Dedifferentiated amniotic fluid mesenchymal stem cell (primary cell): ENCODE data around the gene GAK.

Experiments used
- DNase-seq: peaks from one replicate; pipeline ENCODE4 v3.0.0-alpha.2; 2016; ENCODE audit errors: extremely low spot score

GAK gene

GRCh38 chr4:830601-831482 lies 101.3 kb downstream of the GAK start:
- DNase-seq, result no peak

DNA sequence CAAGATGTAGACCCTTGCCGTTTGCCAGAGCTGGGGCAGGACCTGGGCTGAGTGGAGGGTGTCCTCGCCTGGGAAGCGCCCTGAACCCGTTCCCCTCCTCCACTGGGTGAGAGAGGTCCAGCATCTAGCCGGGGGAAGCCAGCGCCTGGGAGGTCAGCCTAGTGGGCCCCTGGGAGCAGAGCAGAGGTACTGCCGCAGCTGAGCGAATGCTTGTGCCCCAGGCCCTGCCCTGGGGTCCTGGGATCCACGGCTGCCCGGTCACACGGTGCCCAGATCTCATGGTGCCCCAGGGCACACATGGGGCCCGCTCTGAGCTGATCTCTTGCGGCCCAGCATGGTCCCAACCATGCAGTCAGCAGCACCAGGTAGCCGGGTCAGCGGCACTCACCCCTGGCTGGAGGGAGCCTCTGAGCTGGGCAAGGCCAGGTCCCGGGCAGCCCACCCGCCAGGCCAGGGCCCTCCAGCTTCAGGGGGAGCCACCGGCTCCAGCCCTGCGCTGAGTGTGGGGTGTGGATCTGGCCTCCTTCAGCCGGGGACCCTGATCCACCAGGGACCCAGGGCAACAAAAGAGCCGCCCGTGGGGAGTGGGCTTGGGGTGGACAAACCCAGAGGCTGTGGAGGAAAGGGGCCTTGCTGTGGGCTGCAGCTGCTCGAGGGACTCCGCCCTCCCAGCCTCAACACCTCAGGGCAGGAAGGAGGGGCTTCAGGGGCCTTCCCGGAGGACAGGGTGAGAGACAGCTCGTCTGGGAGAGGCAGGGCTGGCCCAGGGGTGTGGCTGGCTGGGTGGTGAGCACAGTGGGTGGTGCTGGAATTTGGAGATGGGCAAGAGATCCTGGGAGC lies 102.1 kb downstream of the GAK start:
- no peak for DNase-seq

DNA sequence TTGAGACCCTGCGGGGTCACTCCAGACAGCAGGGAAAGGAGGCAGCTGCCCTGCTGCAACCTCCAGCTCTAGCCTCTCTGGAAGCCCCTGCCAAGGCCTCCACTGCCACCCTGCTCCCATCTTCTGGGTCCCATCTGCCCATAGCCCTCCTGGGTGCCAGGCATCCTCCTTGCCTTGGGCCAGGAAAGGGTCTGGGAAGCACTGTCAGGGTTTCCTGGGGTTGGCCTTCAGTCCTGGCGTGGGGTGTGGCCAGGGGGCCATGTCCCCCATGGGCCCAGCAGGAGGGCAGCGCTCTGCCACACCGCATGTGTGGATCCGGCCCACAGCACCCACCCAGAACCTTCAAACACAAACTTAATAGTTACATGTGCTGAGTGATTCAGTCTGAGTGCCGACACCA lies 102.8 kb downstream of the GAK start:
- no peak for DNase-seq

DNA sequence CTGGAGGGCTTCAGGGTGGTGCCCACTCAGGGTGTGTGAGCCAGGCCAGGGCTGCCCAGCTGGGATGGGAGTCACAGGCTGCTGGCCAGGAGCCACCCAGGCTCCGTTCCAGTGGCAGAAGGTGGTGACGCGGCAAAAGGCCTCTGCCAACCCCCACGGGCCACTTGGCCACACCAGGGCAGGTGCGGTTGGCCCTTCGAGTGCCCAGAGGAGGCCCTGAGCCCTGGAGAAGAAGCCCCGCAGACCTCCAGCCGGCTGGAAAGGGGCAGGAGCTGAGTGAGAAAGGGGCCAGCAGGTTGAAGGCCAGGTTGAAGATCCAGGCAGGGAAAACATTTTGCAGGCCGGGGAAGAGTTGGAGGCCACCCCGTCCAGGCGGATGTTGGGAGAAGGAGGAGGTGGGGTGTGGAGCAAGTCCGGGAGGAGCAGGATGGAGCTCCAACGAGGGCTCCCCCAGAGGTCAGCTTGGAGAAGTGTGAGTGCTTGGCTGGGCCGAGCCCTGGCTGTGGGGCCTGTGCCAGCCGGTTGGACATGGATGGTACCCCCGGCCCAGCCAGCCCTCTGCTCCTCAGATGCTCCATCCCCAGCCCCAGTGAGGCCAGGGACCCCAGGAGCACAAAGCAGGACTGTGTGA lies 103.4 kb downstream of the GAK start:
- DNase-seq, result no peak

GRCh38 chr4:827209-828081 lies 104.7 kb downstream of the GAK start:
- no peak for DNase-seq

- no peak for DNase-seq
Measured at GRCh38 chr4:826508-827208, 105.5 kb downstream of the GAK start.

DNA sequence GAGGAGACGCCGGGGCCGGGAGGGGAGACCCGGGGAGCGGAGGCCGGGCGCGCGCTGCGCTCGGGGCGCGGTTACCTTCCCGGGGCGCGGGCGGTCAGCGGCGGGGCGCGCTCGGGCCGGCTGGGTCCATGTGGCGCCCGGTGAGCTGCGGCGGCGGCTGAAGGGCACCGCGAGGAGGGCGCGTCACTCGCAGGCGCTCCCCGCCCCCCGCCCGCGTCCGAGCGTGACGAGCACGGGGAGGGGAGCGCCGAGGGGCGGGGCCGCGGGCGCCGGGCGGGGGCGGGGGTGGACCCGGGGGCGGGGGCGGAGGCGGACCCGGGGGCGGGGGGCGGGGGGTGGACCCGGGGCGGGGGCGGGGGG lies 106.2 kb downstream of the GAK start, which contains the start of gene CPLX1:
TSS of gene CPLX1 (minus strand) at position 159 of the 360 bp plus-strand sequence. CDS start 1,607 bp downstream, outside the sequence.
- DNase-seq, result no peak

DNA sequence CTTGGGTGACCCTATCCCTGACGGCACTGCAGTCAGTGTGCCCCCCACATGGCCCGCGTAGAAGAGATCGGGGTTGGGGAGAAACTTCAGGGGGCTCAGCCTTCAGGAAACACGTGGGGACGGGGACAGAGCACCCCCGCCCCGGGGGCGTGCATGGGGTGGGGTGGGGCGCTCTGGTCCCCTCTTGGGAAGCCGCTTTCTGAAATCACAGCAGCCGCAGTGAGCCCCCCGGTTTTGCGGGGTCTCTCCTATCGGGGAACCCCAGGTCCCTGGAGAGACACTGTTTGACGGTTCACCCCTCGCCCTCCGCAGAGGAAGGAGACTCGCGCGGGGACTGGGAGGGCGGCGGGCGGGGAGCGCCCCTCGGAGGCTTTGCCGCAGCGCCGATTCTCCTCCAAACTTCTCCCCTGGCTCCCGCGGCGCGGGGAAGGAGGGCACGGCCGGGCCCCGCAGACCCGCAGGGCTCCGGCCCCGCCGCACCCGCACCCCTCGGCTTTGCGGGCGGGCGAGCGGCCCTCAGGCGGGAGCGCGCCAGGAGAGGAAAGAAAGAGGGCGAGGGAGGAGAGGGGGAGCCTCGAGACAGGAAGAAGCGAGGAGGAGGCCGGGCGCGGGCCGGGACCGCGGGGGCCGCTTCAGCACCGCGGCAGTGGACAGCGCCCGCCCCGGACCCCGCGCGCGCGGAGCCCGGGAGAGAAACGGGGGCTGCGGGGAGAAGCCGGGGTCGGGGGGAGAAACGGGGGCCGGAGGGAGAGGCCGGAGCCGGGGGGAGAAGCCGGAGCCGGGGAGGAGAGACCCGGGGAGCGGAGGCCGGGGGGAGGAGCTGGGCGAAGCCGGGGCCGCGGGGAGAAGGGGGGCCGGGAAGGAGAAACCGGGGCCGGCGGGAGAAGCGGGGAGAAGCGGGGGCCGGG lies 106.8 kb downstream of the GAK start:
- no peak for DNase-seq

- DNase-seq, result no peak
Measured at GRCh38 chr4:824461-825062, 107.6 kb downstream of the GAK start.

DNA sequence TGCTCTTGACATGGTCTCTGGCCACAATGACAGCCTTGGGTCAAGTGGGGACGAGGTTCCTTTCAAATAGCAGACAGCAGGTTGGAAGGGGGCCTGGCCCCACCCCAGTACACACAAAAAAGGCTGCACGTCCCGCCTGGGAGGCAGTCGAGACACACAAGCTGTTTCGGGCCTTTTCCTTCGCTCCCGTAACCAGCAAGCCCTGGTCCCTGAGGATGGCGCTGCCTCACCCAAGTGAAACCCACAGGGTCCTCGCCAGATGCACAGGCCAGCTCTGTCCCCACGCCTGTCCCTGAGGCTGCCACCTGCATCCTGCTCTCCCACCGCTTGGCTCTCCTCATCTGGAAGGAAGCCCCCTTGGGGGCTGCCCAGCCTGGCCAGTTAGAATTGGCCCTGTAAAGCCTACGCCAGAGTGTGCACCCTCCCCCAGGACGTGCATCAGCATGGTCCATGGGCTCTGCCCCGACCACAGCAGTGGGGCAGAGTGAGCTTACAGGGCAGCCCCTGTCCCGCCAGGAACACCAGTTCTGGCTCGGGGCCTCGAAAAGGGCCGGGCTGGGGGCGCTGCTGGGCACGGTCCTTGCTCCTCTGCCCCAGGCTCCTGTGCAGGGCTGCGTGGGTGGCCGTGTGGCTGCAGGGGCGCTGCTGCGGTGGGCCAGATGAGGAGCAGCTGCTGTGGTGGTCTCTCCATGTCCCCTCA lies 108.2 kb downstream of the GAK start:
- DNase-seq, result no peak

- no peak for DNase-seq
Measured at GRCh38 chr4:823176-823760, 108.8 kb downstream of the GAK start.

DNA sequence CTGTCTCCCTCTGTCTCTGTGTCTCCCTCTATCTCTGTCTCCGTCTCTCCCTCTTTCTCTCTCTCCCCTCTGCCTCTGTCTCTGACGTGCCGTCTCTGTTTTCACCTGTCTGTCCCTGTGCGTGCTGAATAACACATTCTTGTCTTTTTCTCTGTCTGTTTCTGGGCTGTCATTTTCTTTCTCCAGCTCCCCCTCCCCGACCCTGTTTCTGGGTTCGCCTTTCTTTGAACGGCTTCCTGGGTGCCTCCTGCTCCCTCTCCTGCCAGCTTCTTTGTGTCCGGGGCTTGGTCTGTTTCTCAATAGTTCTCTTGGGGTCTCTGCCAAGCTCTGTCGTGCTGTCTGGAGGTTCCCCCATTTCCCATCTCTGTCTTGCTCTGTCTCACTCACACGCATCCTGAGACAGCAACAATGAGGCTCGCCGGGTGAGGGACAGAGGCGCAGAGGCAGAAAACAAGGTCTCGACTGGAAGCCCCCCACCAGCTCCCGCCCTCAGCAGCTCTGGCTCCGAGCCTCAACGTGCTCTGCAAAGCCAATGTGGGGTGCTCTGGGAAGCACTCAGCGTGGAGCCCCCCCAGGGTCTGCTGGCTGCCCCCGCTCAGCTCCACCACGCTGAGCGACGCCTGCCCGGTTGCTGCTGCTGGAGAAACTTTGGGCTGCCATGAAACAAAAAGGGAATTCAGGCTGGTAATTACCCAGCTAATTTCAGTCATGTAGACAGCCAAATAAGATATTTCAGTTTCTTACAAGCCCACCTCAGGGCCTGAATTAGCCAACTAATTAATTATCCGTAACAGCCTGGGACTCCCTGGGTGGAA lies 109.5 kb downstream of the GAK start:
- DNase-seq, result no peak

DNA sequence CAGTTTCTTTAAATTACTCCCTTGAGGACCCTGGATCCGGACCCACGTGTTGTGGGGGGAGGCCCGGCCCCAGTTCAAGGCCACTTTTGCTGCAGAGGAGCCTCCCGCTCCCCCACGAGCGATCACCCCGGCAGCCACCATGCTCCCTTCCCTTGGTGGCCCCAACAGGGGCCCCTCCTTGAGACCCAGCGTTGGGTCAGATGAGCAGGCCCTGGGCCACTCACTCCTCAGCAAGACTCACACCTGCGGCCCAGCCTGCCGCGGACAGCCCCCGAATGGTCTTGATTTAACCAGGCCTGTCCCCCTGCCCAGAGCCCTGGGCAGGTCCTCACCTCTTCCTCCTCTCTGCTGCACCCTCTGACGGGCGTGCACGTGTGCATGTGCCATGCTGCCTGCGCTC lies 110.5 kb downstream of the GAK start:
- no peak for DNase-seq

DNA sequence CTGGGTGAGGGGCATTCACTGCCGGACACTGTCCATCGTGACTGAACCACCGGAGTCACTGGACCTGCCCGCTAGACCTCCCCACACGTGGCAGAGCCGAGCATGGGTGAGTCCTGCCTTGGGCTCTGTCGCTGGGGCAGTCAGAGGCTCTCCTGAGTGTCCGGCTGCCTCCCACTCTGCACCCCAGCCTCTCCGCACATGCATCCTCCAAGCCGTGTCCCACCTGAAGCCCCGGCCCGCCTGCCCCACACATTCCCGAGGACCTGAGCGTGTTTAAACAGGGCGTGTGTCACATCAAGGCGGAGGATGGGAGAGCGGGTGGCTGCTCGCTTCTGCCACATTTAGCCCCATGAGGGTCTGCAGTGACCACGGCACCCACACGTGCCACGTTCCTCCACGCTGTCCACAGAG lies 110.9 kb downstream of the GAK start:
- DNase-seq, result no peak

DNA sequence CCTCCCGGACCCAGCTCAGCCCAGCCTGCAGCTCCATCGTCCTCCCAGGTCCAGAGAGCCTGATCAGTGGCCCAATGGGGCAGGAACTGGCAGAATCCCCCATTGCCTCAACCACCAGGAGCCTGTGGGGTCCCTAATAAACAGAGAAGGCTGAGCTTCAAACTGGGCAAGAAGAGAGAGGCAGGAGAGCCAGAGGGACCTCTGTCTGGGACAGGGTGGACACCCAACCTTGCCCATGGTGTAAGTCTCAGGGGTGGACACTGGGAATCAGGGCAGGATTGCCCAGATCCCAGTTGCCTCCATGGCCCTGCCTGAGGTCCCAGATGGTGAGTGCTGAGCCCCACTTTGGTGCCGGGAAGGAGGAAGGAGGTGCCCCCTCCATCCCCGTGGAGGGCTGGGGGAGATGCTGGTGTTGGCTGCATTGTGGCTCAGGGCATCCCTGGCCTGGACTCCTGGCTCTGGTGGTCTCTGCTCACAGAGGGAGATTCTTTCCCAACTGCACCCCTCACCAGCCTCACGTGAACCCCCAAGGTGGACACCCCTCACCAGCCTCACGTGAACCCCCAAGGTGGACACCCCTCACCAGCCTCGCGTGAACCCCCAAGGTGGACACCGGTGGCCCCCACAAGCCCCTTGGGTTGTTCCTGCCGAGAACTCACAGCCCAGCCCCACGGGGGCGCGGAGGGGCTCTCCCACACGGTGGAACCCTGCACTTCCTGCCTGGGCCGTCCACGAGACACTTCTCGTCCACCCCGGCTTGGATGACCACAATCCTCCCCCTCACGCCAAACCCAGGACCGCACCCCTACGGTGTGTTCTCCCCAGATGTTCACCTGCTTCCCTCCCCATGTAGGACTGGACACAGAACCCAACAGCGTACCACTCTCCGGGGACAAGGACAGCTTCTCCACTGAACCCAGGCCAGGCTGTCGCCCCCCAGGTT lies 111.6 kb downstream of the GAK start:
- no peak for DNase-seq
